Activated naive CD4-positive, alpha-beta T cell treated with anti-CD3 and anti-CD28 coated beads, Interleukin-2, amount 50 U/mL, for 72 hours (primary cell): Measurements from ENCODE around the gene ADCYAP1R1. TPM values are rescaled to one million over a fixed set of nuclear protein-coding genes. Genes with fewer than 3 reads are reported as not detected.

Experiments
- ATAC-seq, 2 donors: fragments of 150-1000 bp; cut with Tn5 transposase; 2 replicates each; pipeline ENCODE4 v1.10.0; 2021; ENCODE audit warnings: mild to moderate bottlenecking in 2 of 2, moderate library complexity in 2 of 2
- DNase-seq, 2 donors: peaks; one replicate each; pipeline ENCODE4 v3.0.0; 2021 to 2022; ENCODE audit warnings: low spot score in 2 of 2
- H3K27ac Mint-ChIP-seq, 2 donors: one replicate each; pipeline ENCODE4 v1.8.0; 2022; ENCODE audit warnings: mild to moderate bottlenecking in 2 of 2, mixed read lengths in 2 of 2
- H3K36me3 Mint-ChIP-seq, 2 donors: one replicate each; pipeline ENCODE4 v1.8.0; 2022; ENCODE audit warnings: mixed read lengths in 2 of 2
- H3K9me3 Mint-ChIP-seq, 2 donors: one replicate each; pipeline ENCODE4 v1.8.0; 2022; ENCODE audit warnings: mixed read lengths in 2 of 2
- total RNA-seq, 2 donors: library from RNA; stranded (reverse); gene quantifications; one replicate each; pipeline ENCODE4 v1.2.3, GENCODE V29; 2022

ADCYAP1R1 gene
- total RNA-seq, 2 donors from 2014 or later, result not detected

DNA sequence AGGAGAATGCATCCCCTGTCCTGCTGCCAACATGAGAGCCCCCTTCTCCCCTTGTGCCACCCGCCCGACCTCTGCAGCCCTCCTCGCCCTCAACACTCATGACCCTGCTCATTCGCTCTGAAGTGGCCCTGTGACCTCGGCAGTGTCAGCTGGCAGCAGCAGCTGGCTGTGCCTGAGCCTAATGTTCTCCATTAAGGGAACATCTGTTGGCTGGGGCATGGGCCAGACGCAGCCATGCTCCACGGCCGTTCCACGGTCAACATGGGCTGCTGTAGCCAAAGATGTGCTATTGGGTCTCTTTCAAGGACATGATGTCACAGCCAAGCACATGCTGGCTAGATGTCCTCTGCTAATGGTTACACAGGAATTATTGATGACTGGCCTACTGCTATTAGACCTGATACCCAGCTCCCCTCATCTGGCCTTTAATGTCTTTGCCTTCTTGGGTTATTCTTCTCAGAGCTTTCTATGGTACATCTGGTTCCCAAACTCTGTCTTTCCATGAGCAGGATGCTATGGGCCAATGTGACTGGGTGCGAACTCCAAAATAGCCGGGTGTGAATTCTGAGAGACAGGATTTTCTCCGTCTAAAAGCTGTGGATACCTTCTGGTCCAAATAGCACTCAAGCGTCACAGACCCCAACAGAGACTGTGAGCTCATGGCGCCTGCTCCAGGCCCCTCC, 22.4 kb downstream of the ADCYAP1R1 start:
- DNase-seq, result no peak
- no peak for ATAC-seq
- H3K36me3 Mint-ChIP-seq, result no peaks in the 10 kb centered on the region
- no peak overlapping the region for H3K27ac Mint-ChIP-seq
- no peaks in the 10 kb centered on the region for H3K9me3 Mint-ChIP-seq

DNA sequence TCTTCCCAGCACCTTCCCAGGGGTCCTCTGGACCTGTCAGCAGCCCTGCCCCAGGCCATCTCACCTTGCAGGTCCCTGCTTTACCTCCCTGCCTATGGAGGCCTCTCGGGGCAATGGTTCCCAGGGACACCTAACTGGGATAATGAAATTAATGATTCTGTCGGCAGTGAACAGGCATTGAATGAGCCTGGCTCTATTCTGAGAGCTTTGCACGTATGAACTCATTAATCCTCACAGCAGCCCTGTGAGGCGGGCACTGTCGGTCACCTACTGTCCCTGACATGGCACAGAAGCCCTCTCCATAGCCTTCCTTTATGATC, 22.9 kb downstream of the ADCYAP1R1 start:
- H3K27ac Mint-ChIP-seq, result no peak overlapping the region
- DNase-seq (no peak), ATAC-seq (no peak)
- H3K9me3 Mint-ChIP-seq, result no peaks in the 10 kb centered on the region
- H3K36me3 Mint-ChIP-seq, result no peaks in the 10 kb centered on the region

DNA sequence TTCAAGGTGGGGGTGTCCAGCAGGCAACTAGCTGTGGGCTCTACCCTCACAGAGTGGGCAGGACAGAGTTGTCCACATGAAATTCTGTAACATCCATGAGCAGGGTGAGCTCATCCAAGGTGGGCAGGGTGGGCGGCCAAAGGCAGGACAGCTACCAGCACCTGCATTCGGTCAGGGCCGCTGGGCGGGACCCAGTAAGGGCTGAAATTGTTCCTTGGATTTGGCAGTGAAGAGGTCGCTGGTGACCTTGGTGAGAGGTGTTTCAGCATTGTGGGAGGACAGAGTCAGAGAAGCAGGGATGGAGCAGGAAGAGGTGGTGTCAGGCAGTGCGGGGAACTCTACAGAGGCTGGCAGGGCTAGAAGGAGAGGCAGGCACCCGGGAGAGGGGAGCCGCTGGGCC, 23.9 kb downstream of the ADCYAP1R1 start:
- no peaks in the 10 kb centered on the region for H3K9me3 Mint-ChIP-seq

DNA sequence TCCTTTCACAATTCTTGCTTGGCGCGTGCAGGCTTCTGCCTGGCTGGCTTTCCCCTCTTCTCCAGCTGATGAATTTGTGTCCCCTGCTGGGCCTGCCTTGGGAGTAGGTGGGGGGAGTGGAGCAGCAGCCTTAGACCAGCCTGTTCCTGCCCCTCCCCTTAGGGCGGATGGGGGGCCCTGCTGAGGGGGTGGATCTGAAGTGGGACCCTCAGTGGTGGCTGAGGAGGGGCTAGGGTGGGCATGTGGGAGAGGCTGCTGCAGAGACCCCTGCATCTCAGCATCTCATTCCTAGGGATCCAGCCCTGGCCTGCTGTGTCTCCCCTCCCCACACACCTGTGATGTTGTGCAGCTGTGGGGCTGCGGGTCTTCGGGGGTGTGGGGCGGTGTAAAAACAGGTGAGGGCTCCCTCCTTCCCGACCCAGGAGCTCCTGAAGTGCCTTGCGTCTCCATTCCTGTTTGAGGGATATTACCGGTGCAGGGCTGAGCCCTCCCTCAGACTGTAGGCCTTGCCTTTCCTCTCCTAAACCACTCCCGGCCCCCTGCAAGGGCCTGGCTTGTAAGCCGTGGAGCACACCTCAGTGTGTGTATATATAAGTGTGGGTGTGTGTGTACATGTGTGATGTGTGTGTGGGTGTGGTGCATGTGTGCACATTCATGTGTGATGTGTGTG, 24.7 kb downstream of the ADCYAP1R1 start:
- ATAC-seq (no peak), DNase-seq (no peak)
- no peaks in the 10 kb centered on the region for H3K9me3 Mint-ChIP-seq
- no peak overlapping the region for H3K27ac Mint-ChIP-seq
- no peaks in the 10 kb centered on the region for H3K36me3 Mint-ChIP-seq

More for the DNA sequence above, 23.9 kb downstream of the ADCYAP1R1 start:
- Mint-ChIP-seq H3K36me3 (no peaks in the 10 kb centered on the region), H3K27ac (no peak overlapping the region)
- DNase-seq (no peak), ATAC-seq (no peak)

DNA sequence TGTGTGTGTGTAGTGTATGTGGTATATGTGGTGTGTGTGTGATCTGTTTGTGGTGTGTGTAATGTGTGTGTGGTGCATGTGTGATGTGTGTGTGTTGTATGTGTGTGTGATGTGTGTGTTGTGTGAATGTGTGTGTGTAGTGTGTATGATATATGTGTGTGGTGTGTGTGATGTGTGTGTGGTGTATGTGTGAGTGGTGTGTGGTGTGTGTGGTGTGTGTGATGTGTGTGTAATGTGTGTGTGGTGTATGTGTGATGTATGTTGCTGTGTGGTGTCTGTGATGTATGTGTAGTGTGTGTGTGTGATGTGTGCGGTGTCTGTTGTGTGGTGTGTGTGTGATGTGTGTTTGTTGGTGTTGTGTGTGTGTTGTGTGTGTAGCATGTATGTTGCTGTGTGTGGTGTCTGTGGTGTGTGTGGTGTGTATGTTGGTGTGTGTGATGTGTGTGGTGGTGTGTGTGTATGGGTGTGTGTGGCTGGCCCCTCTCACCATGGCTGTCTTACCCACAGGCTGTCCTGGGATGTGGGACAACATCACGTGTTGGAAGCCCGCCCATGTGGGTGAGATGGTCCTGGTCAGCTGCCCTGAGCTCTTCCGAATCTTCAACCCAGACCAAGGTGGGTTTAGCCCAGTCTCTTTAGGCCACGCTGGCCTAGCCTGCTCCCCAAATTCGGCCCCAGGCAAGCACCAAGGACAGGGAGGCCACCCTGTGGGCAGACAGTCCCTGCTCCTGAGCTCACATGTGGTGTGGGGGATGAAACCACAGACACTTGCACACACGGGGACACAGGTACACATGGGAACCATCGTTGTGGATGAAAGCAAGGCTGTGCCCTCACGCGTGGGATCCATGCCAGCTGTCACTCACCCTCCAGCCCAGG, 25.6 kb downstream of the ADCYAP1R1 start:
- Mint-ChIP-seq H3K27ac (no peak overlapping the region), H3K9me3 (no peaks in the 10 kb centered on the region), H3K36me3 (no peaks in the 10 kb centered on the region)
- no peak for ATAC-seq
- no peak for DNase-seq

DNA sequence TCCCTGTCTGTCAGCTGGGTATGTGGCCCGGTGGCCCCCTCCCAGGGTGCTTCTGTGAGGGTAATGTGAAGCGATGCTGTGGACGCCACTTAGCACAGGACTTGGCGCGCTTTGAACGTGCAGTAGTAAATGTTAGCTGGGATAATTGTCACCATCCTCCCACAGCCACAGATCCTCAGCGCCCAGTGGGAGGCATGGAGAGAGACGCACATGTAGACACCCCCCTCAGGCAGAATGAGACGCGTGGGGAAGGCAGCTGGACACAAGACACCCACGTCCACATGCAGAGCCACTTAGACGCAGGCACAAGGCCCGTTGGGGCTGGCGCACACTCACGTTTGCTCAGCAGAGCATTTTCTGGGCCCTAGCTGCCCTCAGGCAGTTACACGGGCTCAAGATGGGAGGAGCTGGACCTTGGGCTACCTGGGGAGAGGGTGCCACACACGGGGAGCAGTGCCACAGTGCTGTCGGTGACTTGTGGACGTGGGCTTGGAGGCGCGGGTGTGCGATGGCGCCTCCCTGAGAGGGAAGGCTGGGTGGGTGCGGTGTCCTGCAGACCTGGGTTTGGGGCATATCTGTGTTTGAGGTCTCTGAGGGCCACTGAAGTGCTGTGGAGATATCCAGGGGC, 26.4 kb downstream of the ADCYAP1R1 start:
- Mint-ChIP-seq H3K36me3 (no peaks in the 10 kb centered on the region), H3K9me3 (no peaks in the 10 kb centered on the region), H3K27ac (no peak overlapping the region)
- no peak for DNase-seq
- no peak for ATAC-seq

DNA sequence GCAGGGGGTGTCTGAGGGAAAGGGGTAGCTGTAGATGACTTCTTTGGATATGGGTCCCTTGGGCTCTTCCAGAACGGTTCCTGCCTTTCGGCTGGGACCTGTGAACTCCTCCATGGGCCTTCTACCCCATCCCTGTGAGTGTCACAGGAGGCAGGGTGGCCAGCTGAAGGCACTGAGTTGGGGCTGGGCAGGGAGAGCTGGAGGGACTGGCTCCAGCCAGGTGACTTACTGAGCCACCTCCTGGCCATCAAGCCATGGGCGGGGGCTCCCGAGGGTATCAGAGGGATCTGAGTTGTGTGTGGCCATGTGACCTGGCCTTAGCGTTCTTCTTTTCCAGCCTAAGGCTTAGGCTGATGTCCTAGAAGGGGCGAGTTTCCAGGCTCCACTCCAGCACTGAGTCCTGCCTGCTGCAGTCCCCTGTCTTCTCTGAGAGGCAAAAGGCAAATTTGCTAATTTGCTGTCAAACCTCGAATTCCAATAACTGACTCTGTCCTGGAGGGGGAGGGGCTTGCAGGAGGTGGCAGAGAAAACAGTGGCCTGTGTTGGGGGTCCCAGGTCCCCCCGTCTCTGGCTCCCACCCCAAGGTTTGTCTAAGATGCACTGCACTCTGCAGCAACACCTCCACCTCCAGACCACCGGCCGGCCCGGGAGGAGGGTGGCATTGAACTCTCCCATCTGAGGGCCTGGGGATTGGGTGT, 27.2 kb downstream of the ADCYAP1R1 start:
- no peak for ATAC-seq

DNA sequence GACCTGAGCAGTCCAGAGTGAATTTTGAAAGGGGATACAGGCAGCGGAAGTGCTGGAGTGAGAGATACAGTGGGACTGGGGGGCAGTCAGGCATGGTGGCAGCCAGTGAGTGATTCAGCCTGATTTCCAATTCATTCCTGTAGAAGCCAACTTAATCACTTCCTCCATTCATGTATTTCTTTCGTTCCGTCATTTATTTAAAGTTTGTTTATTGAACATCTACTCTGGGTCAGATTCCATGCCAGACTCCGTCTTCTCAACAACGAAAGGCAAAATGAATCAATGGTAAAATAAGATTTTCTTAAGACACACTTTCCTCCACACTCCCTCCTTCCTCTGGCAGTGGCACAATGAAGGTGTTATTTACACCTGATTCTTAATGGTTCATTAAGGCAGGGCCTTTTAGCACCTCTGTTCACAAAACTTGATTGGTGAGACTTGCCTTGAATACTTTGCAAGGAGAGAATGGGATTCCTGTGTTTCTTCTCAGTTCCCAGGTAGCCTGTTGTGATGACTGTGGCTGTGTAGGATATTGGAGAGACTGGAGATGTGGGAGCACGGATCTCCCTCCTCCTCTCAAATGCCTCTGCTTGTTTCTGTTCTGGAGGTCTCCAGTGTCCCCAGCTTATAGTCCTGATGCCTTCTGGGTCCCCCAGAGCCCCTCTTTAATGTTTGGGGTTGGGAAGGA, 27.9 kb downstream of the ADCYAP1R1 start:
- Mint-ChIP-seq H3K9me3 (no peaks in the 10 kb centered on the region), H3K27ac (no peak overlapping the region), H3K36me3 (no peaks in the 10 kb centered on the region)
- DNase-seq (no peak), ATAC-seq (no peak)

More for the DNA sequence above, 27.2 kb downstream of the ADCYAP1R1 start:
- Mint-ChIP-seq H3K27ac (no peak overlapping the region), H3K9me3 (no peaks in the 10 kb centered on the region), H3K36me3 (no peaks in the 10 kb centered on the region)
- no peak for DNase-seq

DNA sequence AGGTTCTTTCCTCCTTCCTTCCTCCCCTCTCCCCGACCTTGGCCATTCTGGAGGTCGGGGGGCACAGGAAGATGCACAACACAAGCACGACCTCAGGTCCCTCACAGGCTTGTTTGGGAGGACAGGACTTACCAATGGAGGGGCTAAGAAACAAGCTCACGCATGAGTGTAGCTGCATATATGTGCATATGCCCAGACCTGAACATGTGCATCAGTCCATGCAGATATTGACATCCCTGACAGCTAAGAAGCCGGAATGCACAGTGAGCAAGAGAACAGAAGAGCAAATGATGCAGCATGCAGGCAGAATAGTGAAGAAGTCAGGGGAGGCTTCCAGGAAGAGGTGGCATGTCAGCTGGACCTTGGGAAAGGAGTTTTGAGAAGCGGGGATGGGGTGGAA, 28.7 kb downstream of the ADCYAP1R1 start:
- Mint-ChIP-seq H3K36me3 (no peaks in the 10 kb centered on the region), H3K27ac (no peak overlapping the region), H3K9me3 (no peaks in the 10 kb centered on the region)
- DNase-seq, result no peak
- no peak for ATAC-seq

DNA sequence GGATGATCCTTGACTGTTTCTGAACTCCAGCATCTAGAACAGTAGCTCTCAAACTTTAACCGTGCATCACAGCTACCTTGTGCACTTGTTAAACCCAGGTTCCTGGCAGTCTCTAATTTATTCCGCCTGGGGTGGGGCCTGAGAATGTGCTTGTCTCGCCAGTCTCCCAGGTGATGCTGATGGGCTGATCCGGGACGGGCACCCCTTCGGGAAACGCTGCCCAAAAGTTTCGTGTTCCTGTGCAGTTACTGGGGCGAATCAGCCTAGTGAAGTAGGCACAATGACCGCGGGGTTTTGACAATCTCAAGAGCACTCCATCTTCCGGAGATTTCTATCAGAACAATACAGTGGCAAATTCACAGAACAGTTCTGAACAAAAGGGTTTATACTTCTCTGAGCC, 29.9 kb downstream of the ADCYAP1R1 start:
- Mint-ChIP-seq H3K27ac (no peak overlapping the region), H3K36me3 (no peaks in the 10 kb centered on the region), H3K9me3 (no peaks in the 10 kb centered on the region)
- ATAC-seq (no peak), DNase-seq (no peak)

DNA sequence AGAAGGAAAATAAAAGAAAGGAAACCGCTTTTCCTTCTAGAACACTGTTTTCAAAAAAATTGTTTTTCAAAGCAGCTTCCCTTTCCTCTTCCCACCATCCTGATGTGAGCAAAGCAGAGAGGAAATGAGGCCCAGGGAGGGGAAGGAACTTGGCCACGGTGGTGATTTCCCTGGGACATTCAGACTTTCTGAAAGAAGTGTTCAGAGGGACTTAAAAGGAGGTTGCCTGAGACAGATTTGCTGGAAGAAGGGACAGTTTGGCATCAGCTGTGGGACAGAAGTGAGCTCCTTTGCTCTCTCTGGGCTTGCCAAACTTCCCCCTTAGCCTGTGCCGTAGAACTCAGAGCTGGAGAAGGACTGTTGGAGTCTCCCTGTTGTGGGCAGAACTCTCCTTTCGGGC, 30.3 kb downstream of the ADCYAP1R1 start:
- no peak overlapping the region for H3K27ac Mint-ChIP-seq
- DNase-seq, result no peak
- no peak for ATAC-seq
- H3K9me3 Mint-ChIP-seq, result no peaks in the 10 kb centered on the region
- no peaks in the 10 kb centered on the region for H3K36me3 Mint-ChIP-seq

DNA sequence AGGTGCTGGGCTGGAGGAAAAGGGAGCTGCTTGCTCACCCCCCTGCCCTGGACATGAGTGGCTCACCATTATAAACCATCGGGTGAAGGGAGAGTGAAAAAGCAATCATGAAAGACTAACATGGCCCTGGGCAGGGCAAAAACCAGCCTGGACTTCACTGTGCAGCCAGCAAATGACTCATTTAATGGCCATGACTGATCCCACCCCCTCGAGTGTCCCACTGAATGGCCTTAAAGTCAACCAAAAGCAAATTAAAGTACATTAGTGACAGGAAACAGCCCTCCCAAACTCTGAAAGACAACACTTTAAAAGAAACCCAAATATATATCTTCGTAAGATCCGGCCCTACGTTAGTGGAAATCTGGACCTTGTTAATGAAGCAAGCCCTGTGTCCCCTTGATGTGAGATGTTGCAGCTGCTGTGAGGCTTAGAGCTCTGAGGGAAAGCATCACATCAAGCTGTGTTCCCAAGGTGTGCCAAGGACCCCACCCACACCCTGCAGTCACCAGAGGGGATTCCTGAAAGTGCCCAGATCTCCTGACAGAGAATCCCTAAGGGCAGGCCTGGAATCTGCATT, 31.2 kb downstream of the ADCYAP1R1 start:
- H3K9me3 Mint-ChIP-seq, result no peaks in the 10 kb centered on the region
- ATAC-seq (no peak), DNase-seq (no peak)
- H3K27ac Mint-ChIP-seq, result no peak overlapping the region
- H3K36me3 Mint-ChIP-seq, result no peaks in the 10 kb centered on the region

DNA sequence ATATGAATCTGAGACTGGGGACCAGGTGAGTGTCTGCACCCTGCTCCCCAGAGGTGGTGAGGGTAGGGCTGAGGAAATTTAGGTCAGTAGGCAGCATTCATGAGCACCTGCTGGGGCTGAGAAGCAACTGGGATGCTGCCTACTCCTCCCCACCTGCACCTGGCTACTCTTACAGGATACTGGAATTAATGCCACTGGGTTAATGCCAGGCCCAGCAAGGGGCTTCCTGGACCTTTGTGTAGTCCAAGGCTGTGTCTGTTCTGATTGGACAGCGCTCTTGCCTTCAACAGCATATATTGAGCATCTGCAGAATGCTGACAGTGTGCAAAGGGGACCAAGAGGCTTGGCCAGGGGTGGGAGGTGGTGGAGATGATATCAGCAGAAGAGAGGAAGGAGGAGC, 32.1 kb downstream of the ADCYAP1R1 start:
- DNase-seq, result no peak
- H3K9me3 Mint-ChIP-seq, result no peaks in the 10 kb centered on the region
- no peaks in the 10 kb centered on the region for H3K36me3 Mint-ChIP-seq
- no peak overlapping the region for H3K27ac Mint-ChIP-seq
- no peak for ATAC-seq

DNA sequence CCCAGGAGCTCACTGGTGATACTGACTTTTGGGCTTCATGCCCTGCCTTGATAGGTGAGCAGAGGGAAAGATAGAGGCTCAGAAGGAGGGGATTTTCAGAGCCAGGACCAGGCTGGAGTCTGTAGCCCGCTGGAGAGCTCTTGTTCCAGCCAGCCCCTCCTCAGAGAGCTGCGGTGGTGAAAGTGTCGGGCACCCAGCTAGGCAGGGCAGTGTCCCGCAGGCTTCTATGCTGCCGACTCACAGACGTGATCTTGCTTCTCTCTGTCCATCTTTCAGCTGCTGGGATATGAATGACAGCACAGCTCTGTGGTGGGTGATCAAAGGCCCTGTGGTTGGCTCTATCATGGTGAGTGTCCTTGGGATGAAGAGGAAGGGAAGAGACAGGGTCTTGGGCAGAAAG, 35.2 kb downstream of the ADCYAP1R1 start:
- ATAC-seq, result no peak

DNA sequence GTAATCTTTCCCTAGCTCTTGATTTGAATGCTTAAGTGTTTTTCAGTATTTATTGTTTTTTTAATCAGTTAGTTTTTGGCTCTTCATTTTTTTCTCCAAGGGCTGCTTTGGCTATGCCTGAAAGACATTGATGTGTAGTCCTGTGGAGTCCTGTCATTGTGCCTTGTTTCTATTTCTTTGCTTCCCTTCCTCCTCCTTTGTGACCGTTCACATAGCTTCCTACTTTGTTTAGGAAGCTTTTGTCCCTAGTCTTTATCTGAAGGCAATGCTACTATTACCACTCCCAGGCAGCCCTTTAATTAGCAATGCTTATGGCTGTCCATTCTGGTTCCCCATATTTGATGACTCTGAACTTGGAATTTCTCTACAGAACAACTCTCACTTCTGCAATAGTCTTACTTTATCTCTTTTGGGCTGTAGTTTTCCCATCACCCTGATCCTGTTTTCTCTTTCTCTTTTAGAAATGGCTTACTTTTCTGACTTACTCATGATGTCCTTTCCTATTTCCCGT, 39.9 kb downstream of the ADCYAP1R1 start:
- H3K36me3 Mint-ChIP-seq, result no peaks in the 10 kb centered on the region
- DNase-seq (no peak), ATAC-seq (no peak)
- H3K9me3 Mint-ChIP-seq, result no peaks in the 10 kb centered on the region
- no peak overlapping the region for H3K27ac Mint-ChIP-seq

More for the DNA sequence above, 35.2 kb downstream of the ADCYAP1R1 start:
- H3K27ac Mint-ChIP-seq, result peak overlapping the region in 1 of 2 donors; percentile 40
- no peaks in the 10 kb centered on the region for H3K9me3 Mint-ChIP-seq
- no peak for DNase-seq
- H3K36me3 Mint-ChIP-seq, result no peaks in the 10 kb centered on the region

DNA sequence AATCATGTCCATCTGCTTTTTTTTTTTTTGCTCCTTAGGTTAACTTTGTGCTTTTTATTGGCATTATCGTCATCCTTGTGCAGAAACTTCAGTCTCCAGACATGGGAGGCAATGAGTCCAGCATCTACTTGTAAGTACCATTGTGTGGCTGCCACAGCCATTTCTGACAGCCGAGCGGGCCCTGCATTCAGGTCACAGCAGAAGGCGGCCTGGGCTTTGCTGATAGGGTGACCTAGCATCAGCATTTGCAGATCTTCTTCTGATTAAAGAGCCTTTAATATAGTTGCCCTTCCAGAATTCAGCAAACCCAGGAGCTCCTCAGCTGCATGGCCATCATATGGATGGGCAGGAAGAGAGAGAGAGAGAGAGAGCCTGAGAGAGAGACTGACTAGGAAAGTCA, 40.5 kb downstream of the ADCYAP1R1 start:
- Mint-ChIP-seq H3K9me3 (no peaks in the 10 kb centered on the region), H3K36me3 (no peaks in the 10 kb centered on the region), H3K27ac (no peak overlapping the region)
- ATAC-seq, result no peak
- DNase-seq, result no peak
